Ishikawa (cell line): ENCODE results near the gene CD180.

ENCODE experiments used
- RAD21 ChIP-seq: IDR thresholded peaks from 2 replicates; pipeline ENCODE4 v1.6.1; 2012; ENCODE audit warnings: low read depth
- YY1 ChIP-seq: IDR thresholded peaks from 2 replicates; pipeline ENCODE4 v1.6.1; 2012; ENCODE audit warnings: low read depth
- ZBTB7A ChIP-seq: IDR thresholded peaks from 2 replicates; pipeline ENCODE4 v1.6.1; 2012; ENCODE audit warnings: low read depth
- TF ChIP-seq, protein P1 (sequence below): IDR thresholded peaks from 2 replicates; pipeline ENCODE4 v1.6.1; 2012
- TF ChIP-seq, protein P2 (sequence below): IDR thresholded peaks from 2 replicates; pipeline ENCODE4 v1.6.1; 2012; ENCODE audit warnings: low read depth, mild to moderate bottlenecking

DNA sequence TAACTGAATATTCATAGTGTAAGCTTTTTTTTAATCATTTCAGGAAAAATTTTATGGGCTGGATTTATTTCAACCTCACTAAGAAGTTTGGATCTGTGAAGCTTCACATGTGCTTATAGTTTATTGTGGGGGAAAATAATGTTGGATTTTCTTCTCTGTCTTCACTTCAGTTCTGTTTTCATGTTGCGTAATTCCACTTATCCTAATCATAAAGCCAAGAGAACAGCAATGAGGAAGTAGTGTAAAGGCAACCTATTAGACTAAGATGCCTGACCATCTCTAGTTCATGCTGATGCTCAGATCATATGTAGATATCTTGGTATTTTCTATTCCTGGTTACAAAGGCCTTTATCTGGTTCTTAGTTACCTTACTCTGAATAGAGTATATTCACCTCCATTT lies 50.0 kb downstream of the CD180 start:
- TF ChIP-seq, protein P1, sequence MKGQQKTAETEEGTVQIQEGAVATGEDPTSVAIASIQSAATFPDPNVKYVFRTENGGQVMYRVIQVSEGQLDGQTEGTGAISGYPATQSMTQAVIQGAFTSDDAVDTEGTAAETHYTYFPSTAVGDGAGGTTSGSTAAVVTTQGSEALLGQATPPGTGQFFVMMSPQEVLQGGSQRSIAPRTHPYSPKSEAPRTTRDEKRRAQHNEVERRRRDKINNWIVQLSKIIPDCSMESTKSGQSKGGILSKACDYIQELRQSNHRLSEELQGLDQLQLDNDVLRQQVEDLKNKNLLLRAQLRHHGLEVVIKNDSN = no peak
- no peak for TF ChIP-seq RAD21
- TF ChIP-seq YY1 = no peak
- TF ChIP-seq, protein P2, sequence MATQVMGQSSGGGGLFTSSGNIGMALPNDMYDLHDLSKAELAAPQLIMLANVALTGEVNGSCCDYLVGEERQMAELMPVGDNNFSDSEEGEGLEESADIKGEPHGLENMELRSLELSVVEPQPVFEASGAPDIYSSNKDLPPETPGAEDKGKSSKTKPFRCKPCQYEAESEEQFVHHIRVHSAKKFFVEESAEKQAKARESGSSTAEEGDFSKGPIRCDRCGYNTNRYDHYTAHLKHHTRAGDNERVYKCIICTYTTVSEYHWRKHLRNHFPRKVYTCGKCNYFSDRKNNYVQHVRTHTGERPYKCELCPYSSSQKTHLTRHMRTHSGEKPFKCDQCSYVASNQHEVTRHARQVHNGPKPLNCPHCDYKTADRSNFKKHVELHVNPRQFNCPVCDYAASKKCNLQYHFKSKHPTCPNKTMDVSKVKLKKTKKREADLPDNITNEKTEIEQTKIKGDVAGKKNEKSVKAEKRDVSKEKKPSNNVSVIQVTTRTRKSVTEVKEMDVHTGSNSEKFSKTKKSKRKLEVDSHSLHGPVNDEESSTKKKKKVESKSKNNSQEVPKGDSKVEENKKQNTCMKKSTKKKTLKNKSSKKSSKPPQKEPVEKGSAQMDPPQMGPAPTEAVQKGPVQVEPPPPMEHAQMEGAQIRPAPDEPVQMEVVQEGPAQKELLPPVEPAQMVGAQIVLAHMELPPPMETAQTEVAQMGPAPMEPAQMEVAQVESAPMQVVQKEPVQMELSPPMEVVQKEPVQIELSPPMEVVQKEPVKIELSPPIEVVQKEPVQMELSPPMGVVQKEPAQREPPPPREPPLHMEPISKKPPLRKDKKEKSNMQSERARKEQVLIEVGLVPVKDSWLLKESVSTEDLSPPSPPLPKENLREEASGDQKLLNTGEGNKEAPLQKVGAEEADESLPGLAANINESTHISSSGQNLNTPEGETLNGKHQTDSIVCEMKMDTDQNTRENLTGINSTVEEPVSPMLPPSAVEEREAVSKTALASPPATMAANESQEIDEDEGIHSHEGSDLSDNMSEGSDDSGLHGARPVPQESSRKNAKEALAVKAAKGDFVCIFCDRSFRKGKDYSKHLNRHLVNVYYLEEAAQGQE = no peak
- no peak for TF ChIP-seq ZBTB7A
